Measurements from ENCODE around the gene ZFP91.

The ZFP91 gene

GRCh38 chr11:58629857-58630256 is 51.0 kb downstream of the ZFP91 start:
- DNase-seq (ENCODE audit: low read depth): no peak

DNA sequence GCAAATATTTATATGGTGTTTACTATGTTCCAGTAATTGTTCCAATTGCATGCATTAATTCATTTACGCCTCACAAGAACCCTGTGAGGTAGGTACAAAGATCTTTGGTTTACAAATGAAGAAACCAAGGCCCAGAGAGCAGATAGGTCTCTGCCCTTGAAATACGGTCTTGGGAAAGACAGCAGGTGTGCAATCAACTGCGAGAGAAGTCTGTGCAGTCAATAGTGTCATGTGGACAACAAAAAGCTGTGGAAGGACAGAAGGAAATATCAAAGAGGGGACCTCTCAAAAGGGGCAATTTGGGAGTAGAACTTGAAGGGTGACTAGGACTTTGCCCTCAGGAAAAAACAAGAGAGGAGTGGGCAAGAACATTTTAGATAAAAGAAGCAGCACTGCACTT is 52.5 kb downstream of the ZFP91 start:
- DNase-seq (ENCODE audit: low read depth): no peak

DNA sequence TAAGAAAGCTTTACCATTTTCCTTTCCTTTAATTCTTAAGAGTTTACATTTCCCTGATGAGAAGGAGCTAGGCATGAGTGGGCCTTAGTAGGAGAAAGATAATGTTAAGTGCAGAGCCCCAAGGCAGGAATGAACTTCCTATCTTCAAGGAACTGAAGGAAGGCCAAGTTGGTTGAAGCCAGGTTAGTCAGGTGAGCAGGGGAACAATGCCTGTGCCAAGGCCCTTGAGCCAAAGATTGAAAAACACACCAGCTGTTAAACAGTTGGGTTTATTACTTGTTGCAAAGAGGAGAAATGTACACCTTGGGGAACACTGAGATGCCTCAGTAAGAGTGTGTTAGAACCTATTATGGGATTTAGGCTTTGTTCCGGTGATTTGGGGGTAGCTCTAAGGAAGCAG is 53.6 kb downstream of the ZFP91 start:
- no peak for DNase-seq (ENCODE audit: low read depth)

GRCh38 chr11:58636587-58636986 is 57.7 kb downstream of the ZFP91 start:
- no peak for DNase-seq (ENCODE audit: low read depth)

DNA sequence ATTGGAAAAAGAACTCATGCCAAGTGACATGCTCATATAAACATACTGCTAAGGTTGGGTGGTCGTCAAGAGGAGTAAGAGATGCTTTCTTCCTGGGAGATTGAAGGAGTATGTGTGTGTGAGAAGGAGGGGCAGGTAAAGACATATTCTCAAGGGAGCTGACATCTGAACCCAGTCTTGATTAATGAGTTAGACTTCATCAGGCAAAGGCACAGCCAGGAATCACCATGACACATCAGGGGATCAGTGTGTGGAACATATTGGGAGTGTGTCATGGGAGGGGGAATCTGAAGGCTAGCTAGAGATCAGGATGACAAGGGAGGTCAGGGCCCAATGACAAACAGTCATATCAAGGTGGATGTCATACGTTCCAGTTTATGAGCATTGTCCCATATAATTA is 58.5 kb downstream of the ZFP91 start:
- DNase-seq (ENCODE audit: low read depth): no peak

- no peak for DNase-seq (ENCODE audit: low read depth)
Observed at GRCh38 chr11:58639103-58639502, 60.2 kb downstream of the ZFP91 start.

DNA sequence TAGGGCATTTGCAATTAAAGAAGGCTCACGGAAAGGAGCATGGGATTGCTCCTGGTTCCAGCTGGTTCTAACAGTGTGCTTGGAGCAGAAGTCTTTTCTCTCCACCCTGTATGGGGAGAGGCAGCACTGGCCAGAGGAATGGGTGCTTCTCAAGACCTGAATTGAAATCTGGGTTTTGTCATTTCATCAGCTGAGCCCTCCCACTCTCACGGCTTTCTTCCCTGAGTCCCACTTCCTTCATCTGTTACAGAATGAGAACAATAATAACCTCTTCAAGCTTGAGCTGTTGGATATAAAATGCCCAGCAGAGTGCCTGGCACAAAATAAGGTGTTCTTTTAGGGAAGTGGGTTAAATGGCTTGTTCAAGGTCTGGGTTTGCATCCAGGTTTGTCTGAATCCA is 60.8 kb downstream of the ZFP91 start:
- DNase-seq (ENCODE audit: low read depth): no peak

DNA sequence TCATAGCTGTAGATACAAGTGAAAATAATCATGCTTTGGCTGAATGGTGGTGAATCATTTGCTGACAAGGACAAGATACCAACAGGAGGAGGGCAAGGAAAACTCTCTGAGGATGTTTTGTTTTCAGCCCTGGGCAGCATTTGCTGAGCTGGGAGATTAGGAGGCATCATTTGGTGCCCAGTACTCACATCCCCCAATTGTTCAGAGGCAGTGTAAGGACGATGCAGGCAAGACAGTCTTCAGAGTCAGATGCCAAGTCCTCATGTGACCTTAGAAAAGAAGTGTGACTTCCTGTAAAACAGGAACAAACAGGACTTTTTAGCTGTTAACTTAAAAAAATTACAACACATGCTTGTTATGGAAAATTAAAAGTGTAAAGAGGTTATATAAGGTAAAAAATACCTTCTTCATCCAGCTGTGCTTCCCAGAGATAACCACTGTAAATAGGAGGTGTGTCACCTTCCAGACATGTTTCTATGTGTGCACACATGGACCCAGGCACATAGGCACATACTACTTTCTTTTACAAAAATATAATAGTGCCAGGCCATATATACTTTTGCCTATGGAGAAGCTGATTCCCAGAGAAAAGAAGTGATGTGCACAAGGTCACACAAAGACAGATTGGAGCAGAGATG is 61.6 kb downstream of the ZFP91 start:
- DNase-seq (ENCODE audit: low read depth): no peak

DNA sequence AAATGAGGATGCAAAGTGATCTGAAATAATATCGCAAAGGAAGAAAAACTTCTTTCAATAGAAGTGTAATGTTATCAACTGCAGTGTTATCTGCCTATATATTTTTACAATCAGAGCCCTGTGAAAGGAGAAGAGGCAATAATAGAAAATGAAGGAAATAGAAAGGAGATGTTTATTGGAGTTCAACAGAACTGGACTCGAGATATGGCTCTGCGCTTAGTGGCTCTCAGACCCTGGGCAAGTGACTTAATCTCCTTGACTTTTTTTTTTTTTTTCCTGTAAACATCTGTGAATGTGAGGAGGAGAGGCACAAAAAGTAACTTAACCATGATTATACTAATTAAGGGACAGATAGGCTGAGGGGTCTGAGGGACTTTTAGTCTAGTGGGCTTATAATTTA is 62.5 kb downstream of the ZFP91 start:
- no peak for DNase-seq (ENCODE audit: low read depth)

GRCh38 chr11:58641803-58642581 is 63.1 kb downstream of the ZFP91 start:
- no peak for DNase-seq (ENCODE audit: low read depth)

DNA sequence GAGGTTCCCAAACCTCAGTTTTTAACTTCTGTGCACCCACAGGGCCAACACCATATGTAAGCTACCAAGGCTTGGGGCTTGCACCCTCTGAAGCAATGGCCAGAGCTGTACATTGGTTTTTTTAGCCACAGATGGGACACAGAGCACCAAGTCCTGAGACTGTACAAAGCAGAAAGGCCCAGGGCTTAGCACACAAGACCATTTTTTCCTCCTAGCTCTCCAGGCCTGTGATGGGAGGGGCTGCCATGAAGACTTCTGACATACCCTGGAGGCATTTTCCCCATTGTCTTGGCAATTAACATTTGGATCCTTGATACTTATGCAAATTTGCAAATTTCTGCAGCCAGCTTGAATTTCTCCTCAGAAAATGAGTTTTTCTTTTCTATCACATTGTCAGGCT is 67.0 kb downstream of the ZFP91 start:
- DNase-seq (ENCODE audit: low read depth): no peak

DNA sequence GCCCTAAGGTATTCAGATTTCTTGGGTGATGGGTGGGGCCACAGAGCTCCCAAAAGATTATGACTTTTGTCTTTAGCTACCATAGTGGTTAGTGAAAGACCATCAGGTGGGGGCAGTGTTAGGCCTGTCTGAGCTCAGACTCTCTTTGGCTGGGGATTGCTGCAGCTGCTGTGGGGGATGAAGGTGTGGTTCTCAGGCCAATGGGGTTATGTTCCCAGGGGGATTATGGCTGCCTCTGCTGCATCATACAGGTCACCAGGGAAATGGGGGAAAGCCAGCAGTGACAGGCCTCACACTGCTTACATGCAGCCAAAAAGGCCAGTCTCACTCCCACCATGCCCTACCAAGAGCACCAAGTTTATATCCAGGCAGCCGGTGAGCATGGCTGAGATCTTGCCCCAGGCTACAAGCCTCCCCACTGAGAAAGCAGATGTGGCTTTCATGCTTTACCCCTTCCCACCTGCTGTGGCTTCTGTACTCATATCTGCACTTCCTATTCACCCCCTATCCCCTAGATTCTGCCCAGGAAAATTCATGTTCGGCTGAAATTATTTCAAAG is 68.4 kb downstream of the ZFP91 start:
- DNase-seq (ENCODE audit: low read depth): no peak

GRCh38 chr11:58647866-58648265 is 69.0 kb downstream of the ZFP91 start:
- DNase-seq (ENCODE audit: low read depth): no peak

DNA sequence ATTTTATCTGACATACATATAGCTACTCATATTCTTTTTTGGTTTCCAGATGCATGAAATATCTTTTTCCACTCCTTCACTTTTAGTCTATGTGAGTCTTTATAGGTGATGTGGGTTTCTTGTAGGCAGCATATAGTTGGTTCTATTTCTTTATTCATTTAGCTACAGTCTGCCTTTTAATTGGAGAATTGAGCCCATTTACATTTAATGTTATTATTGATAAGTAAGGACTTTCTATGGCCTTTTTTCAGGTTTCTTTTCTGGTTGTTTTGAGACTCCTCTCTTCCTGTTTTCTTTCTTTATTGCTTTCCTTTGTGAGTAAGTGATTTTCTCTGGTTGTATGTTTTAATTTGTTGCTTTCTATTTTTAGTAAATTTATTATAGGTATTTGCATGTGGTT is 70.8 kb downstream of the ZFP91 start:
- no peak for DNase-seq (ENCODE audit: low read depth)

DNA sequence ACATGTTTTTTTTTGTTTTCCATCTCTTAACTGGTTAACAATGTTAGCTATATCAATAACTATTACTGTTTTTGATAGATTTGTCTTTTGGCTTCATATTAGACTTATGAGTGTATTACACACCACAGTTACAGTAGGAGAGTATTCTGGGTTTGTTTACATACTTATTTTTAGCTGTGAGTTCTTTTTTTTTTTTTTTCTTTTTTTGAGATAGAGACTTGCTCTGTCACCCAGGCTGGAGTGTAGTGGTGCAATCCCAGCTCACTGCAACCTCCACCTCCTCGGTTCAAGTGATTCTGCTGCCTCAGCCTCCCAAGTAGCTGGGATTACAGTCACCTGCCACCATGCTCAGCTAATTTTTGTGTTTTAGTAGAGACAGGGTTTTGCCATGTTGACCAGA is 71.6 kb downstream of the ZFP91 start:
- no peak for DNase-seq (ENCODE audit: low read depth)

- DNase-seq (ENCODE audit: low read depth): no peak
Observed at GRCh38 chr11:58652726-58653280, 73.9 kb downstream of the ZFP91 start.

DNA sequence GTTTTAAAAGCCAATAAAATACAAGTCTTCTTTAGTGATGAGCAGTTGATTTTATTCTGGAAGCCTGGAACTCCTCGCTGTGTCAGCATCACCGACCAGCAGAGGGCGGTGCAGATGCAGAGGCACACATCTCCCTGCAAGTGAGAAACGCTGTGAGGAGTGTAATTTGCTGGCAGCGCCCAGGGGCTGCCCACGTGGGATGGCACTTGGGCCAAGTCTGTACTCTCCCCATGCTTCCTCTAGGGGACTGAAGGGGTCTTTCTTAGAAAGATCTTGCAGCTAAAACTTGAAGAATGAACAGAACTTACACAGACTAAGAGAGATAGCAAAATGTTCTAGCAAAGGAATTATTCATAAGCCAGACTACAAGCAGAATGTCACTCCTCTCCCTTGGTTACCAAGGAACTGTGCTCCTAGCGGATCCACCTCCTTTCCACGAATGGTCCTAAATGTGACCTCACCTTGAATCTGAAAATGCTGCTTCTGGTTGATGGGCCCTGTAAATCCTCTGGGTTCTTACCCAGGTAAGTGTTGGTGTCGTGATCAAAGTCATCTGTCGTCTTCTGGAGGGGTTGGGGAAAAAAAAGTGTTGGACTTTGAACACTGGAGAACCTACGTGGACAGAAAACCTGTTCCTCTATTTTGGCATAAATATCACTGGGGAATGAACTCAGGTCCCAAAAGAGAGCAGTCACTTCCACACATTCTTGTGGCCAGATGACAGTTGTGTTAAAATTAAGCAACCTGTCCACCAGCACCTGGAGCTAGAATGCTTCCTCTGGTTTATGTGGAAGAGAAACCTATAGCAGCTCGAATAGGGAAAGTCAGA is 75.4 kb downstream of the ZFP91 start:
- peak; percentile 63 for DNase-seq (ENCODE audit: low read depth)

- no peak for DNase-seq (ENCODE audit: low read depth)
Observed at GRCh38 chr11:58654908-58655296, 76.0 kb downstream of the ZFP91 start.

- DNase-seq (ENCODE audit: low read depth): no peak
Observed at GRCh38 chr11:58656348-58656747, 77.5 kb downstream of the ZFP91 start.

- DNase-seq (ENCODE audit: low read depth): no peak
Observed at GRCh38 chr11:58658623-58659022, 79.8 kb downstream of the ZFP91 start.

DNA sequence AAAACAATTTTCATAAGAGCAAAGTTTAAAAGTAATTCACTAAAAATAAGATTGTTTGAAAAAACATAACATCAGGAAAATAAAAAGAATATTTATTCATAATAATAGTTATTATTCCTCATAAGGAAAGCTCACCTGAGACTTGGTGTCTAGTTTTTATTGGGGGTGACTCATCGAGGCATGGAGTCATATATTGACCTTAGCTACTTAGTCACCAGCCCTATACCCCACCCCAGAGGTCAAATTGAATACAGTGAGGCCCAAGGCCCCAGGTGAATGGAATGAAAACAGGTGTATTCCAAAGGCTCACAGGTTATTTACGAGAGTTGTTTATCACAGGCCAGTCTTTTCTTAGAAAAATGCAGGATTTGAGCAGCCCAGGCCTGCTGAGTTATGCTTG is 80.5 kb downstream of the ZFP91 start:
- no peak for DNase-seq (ENCODE audit: low read depth)

- DNase-seq (ENCODE audit: low read depth): no peak
Observed at GRCh38 chr11:58659910-58660570, 81.2 kb downstream of the ZFP91 start.
